Keratinocyte (primary cell): ENCODE data around the gene PDE4DIP.
"Not testable (repeated sequence)": the region's sequence is repeated elsewhere in the genome, so short reads cannot be mapped to it uniquely, and the experiment has no call there.

Source experiments
- EZH2 ChIP-seq: IDR thresholded peaks from one replicate; pipeline ENCODE4 v1.6.1; 2012; ENCODE audit warnings: inconsistent platforms, mild to moderate bottlenecking, low read length, moderate library complexity
- TF ChIP-seq, protein P1 (sequence below), 3 experiments: IDR thresholded peaks in 1 of 3; conservative IDR thresholded peaks in 1 of 3; optimal IDR thresholded peaks in 1 of 3; 2 replicates in 2 of 3; 3 replicates in 1 of 3; pipeline versions ENCODE3 to v1.5.1; 2011; ENCODE audit warnings: low read length in 3 of 3, mild to moderate bottlenecking in 3 of 3, moderate library complexity in 2 of 3, control low read depth in 1 of 3, inconsistent platforms in 1 of 3; ENCODE audit not compliant: insufficient read depth in 2 of 3; ENCODE audit errors: extremely low read depth in 1 of 3

DNA sequence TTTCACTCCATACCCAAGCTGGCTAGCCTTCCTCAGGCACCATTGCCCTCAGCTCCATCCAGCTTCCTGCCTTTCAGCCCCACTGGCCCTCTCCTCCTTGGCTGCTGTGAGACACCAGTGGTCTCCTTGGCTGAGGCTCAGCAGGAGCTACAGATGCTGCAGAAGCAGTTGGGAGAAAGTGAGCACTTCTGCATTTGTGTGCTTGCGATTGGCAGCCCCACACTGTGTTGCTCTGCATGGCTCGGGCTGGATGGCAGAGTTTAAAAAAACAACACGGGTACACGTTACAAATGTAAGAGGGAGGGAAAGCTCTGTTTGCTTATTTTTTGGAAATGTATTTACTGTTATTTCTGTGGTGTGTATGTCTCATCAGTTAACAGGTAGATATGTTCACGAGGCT, 168.4 kb downstream of the PDE4DIP start:
- TF ChIP-seq, protein P1, sequence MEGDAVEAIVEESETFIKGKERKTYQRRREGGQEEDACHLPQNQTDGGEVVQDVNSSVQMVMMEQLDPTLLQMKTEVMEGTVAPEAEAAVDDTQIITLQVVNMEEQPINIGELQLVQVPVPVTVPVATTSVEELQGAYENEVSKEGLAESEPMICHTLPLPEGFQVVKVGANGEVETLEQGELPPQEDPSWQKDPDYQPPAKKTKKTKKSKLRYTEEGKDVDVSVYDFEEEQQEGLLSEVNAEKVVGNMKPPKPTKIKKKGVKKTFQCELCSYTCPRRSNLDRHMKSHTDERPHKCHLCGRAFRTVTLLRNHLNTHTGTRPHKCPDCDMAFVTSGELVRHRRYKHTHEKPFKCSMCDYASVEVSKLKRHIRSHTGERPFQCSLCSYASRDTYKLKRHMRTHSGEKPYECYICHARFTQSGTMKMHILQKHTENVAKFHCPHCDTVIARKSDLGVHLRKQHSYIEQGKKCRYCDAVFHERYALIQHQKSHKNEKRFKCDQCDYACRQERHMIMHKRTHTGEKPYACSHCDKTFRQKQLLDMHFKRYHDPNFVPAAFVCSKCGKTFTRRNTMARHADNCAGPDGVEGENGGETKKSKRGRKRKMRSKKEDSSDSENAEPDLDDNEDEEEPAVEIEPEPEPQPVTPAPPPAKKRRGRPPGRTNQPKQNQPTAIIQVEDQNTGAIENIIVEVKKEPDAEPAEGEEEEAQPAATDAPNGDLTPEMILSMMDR (optimal IDR thresholded peaks at IDR 0.05 in 1 of 3, IDR thresholded peaks at IDR 0.05 in 1 of 3, conservative IDR thresholded peaks at IDR 0.05 in 1 of 3; ENCODE audit: extremely low read depth in 1 of 3, insufficient read depth in 2 of 3, low read length in 3 of 3), result not testable (repeated sequence)
- not testable (repeated sequence) for TF ChIP-seq EZH2
